ENCODE measurements around the gene PFDN6. TPM values are rescaled to one million over a fixed set of nuclear protein-coding genes. Genes with fewer than 3 reads are reported as not detected.

PFDN6 gene
- total and polyA plus RNA-seq, 2 of the 13 experiments (the other 11 are each of a cell fraction or from before 2014, with no cell fraction given), result 75.5 to 87.0 TPM

GRCh38 chr6:33271468-33272274 lies 17.7 kb upstream of the PFDN6 start, which contains the start of the genes RPS18 and VPS52 (continued):
- peak; percentile 97 for TF ChIP-seq YY1 (IDR thresholded peaks at IDR 0.05; ENCODE audit: insufficient read depth, insufficient replicate concordance, low read depth, low read length)
- TF ChIP-seq CBX2 (IDR thresholded peaks at IDR 0.05; ENCODE audit: low read depth, low read length), result no peak
- no peak for TF ChIP-seq CBX2 (CRISPR knock-in tag; IDR thresholded peaks at IDR 0.05; ENCODE audit: low read depth)
- peak; percentile 99 for TF ChIP-seq SPEN (CRISPR knock-in tag; IDR thresholded peaks at IDR 0.05; ENCODE audit: low read depth)
- TF ChIP-seq IRX3 (CRISPR knock-in tag; IDR thresholded peaks at IDR 0.05; ENCODE audit: borderline replicate concordance, low read depth), result peak; percentile 81; the same call in 1 of the 2 replicates
- no peak for TF ChIP-seq PAWR (CRISPR knock-in tag; IDR thresholded peaks at IDR 0.05; ENCODE audit: borderline replicate concordance)
- peak; percentile 79; the same call in 1 of the 2 replicates for TF ChIP-seq CBX5 (CRISPR knock-in tag; IDR thresholded peaks at IDR 0.05; ENCODE audit: borderline replicate concordance)
- TF ChIP-seq HINFP (CRISPR knock-in tag; IDR thresholded peaks at IDR 0.05; ENCODE audit: low read depth), result peak; percentile 18; the same call in 1 of the 2 replicates
- TF ChIP-seq JUNB (CRISPR knock-in tag; IDR thresholded peaks at IDR 0.05; ENCODE audit: borderline replicate concordance), result no peak
- TF ChIP-seq RFX3 (CRISPR knock-in tag; IDR thresholded peaks at IDR 0.05), result no peak
- TF ChIP-seq RAD51 (IDR thresholded peaks at IDR 0.05; ENCODE audit: borderline replicate concordance), result no peak
- TF ChIP-seq U2AF2 (IDR thresholded peaks at IDR 0.05; ENCODE audit: low read depth, low read length), result no peak
- TF ChIP-seq GTF2F1 (IDR thresholded peaks at IDR 0.05; ENCODE audit: low read length), result peak; percentile 73
- TF ChIP-seq SRF (IDR thresholded peaks at IDR 0.05; ENCODE audit: low read depth, low read length), result peak; percentile 71
- TF ChIP-seq ZNF747 (CRISPR knock-in tag; IDR thresholded peaks at IDR 0.05; ENCODE audit: borderline replicate concordance), result 0 out of 2 replicates have a peak, but pooled peaks have one; percentile 57
- TF ChIP-seq PRDM4 (CRISPR knock-in tag; IDR thresholded peaks at IDR 0.05; ENCODE audit: borderline replicate concordance), result no peak; the same call in 1 of the 2 replicates
- peak; percentile 99 for TF ChIP-seq MYC (CRISPR knock-in tag; IDR thresholded peaks at IDR 0.05; ENCODE audit: borderline replicate concordance)
- peak; percentile 86 for TF ChIP-seq FOXA3 (CRISPR knock-in tag; IDR thresholded peaks at IDR 0.05)
- peak; percentile 92 for TF ChIP-seq ZBTB38 (CRISPR knock-in tag; IDR thresholded peaks at IDR 0.05)
- TF ChIP-seq ZNF501 (CRISPR knock-in tag; IDR thresholded peaks at IDR 0.05), result peak; percentile 99
- peak; percentile 96 for TF ChIP-seq FOXK2 (IDR thresholded peaks at IDR 0.05)
- TF ChIP-seq ZFP36L1 (CRISPR knock-in tag; IDR thresholded peaks at IDR 0.05), result peak; percentile 88
- TF ChIP-seq ZNF607 (CRISPR knock-in tag; IDR thresholded peaks at IDR 0.05; ENCODE audit: borderline replicate concordance), result peak; percentile 78
- peak; percentile 63; the same call in 1 of the 2 replicates for TF ChIP-seq CREB3 (CRISPR knock-in tag; IDR thresholded peaks at IDR 0.05)
- TF ChIP-seq NR2F1 (CRISPR knock-in tag; IDR thresholded peaks at IDR 0.05), result peak in 1 of 2 experiments; percentile 11; a peak in 1 of 4 replicates
